Upper lobe of left lung (tissue), 6 donors: ENCODE measurements around the gene RAP1GAP. TPM values are rescaled to one million over a fixed set of nuclear protein-coding genes. Genes with fewer than 3 reads are reported as not detected.

ENCODE experiments used
- ATAC-seq, 2 donors: fragments of 200-7000 bp; cut with Tn5 transposase; one replicate each; pipeline ENCODE4 v1.9.1; 2022; ENCODE audit warnings: mild to moderate bottlenecking in 2 of 2, moderate library complexity in 2 of 2; ENCODE audit not compliant: low FRiP score in 2 of 2
- DNase-seq, 2 donors: peaks; one replicate each; pipeline ENCODE4 v3.0.0-alpha.2; 2019 to 2020
- H3K27ac ChIP-seq, 4 donors: fragments of 200-600 bp; sonication (generic); one replicate each; pipeline ENCODE4 v1.5.1; 2016 to 2019
- H3K27me3 ChIP-seq, 4 donors: fragments of 200-600 bp; sonication (generic); one replicate each; pipeline ENCODE4 v1.5.1; 2017 to 2019
- H3K36me3 ChIP-seq, 4 donors: fragments of 200-600 bp; sonication (generic); one replicate each; pipeline ENCODE4 v1.5.1; 2016 to 2019
- H3K4me1 ChIP-seq, 4 donors: fragments of 200-600 bp; sonication (generic); one replicate each; pipeline ENCODE4 v1.5.1; 2018 to 2019
- H3K4me3 ChIP-seq, 4 donors: fragments of 200-600 bp; sonication (generic); one replicate each; pipeline ENCODE4 v1.5.1; 2017 to 2019; ENCODE audit warnings: mild to moderate bottlenecking in 2 of 4, moderate library complexity in 1 of 4
- H3K9me3 ChIP-seq, 4 donors: fragments of 200-600 bp; sonication (generic); one replicate each; pipeline ENCODE4 v1.5.1; 2018 to 2019
- CTCF ChIP-seq, 6 experiments: fragments of 450-650 bp in 4 of 6; fragments of 200-600 bp in 2 of 6; sonication (generic) in 2 of 6; IDR thresholded peaks; one replicate each; pipeline ENCODE4 v1.5.1; 2016 to 2019; ENCODE audit warnings: antibody characterized with exemption in 6 of 6
- EP300 ChIP-seq, 4 donors: sonication (generic); formaldehyde crosslinking; IDR thresholded peaks; one replicate each; pipeline ENCODE4 v1.5.1; 2017; ENCODE audit warnings: antibody characterized with exemption in 4 of 4, control low read depth in 2 of 4
- POLR2A ChIP-seq, 4 donors: fragments of 450-650 bp; IDR thresholded peaks; one replicate each; pipeline ENCODE4 v1.5.1; 2016 to 2017; ENCODE audit warnings: antibody characterized with exemption in 4 of 4, mild to moderate bottlenecking in 2 of 4
- POLR2AphosphoS5 ChIP-seq, 2 donors: sonication (generic); formaldehyde crosslinking; IDR thresholded peaks; one replicate each; pipeline ENCODE4 v1.5.1; 2017; ENCODE audit warnings: antibody characterized with exemption in 2 of 2
- whole genome bisulfite sequencing, 2 donors: methylation state at CpG; one replicate each; pipeline ENCODE4 v1.1.5; 2017 to 2018; 5-methylcytosine and 5-hydroxymethylcytosine counted together
- total RNA-seq, 6 donors: library from RNA; depleted of rRNA in 4 of 6; stranded (reverse); fragments of >200 nt in 4 of 6; gene quantifications; one replicate each; pipeline versions ENCODE4 v1.1.0 to v1.2.1, GENCODE V29; 2016 to 2021
- donor health status: DM: no; HTN: no; CAD: no; lungs with moderate emphysema.
- donor health status: DM: no; HTN: yes; CAD: no; lungs with severe emphysema.

RAP1GAP gene
- total RNA-seq, 6 donors from 2014 or later, result 26.9 to 65.2 (median 36.7) TPM

- no peaks in the 10 kb centered on the region for H3K9me3 ChIP-seq
- TF ChIP-seq CTCF (IDR thresholded peaks at IDR 0.05) (no peak), POLR2AphosphoS5 (IDR thresholded peaks at IDR 0.05) (no peak), POLR2A (IDR thresholded peaks at IDR 0.05) (no peak), EP300 (IDR thresholded peaks at IDR 0.05) (no peak)
- no peak overlapping the region for H3K4me3 ChIP-seq
- H3K4me1 ChIP-seq, result no peaks in the 10 kb centered on the region
- 78 to 81% methylated on average over 5 of the region's 5 CpGs for WGBS, 2 donors
- H3K27me3 ChIP-seq, result peaks cover 0 to 8% (median 0%) of the 10 kb centered on the region in 4 donors
- DNase-seq (no peak), ATAC-seq (no peak)
- H3K27ac ChIP-seq, result no peak overlapping the region
- H3K36me3 ChIP-seq, result no peaks in the 10 kb centered on the region
Measured at GRCh38 chr1:21644906-21645305, 24.3 kb downstream of the RAP1GAP start.

- H3K27ac ChIP-seq, result no peak overlapping the region
- H3K36me3 ChIP-seq, result no peaks in the 10 kb centered on the region
- DNase-seq (no peak), ATAC-seq (no peak)
- peaks cover 0 to 8% (median 0%) of the 10 kb centered on the region in 4 donors for H3K27me3 ChIP-seq
- peaks cover 0 to under 1% (median 0%) of the 10 kb centered on the region in 4 donors for H3K4me1 ChIP-seq
- TF ChIP-seq EP300 (IDR thresholded peaks at IDR 0.05) (no peak), CTCF (IDR thresholded peaks at IDR 0.05) (no peak), POLR2AphosphoS5 (IDR thresholded peaks at IDR 0.05) (no peak), POLR2A (IDR thresholded peaks at IDR 0.05) (no peak)
- H3K9me3 ChIP-seq, result no peaks in the 10 kb centered on the region
- no peak overlapping the region for H3K4me3 ChIP-seq
- 87 to 88% methylated on average over 9 to 10 of the region's 10 CpGs for WGBS, 2 donors
Measured at GRCh38 chr1:21644348-21644747, 24.8 kb downstream of the RAP1GAP start.

- TF ChIP-seq POLR2AphosphoS5 (IDR thresholded peaks at IDR 0.05), result no peak
- no peak for TF ChIP-seq EP300 (IDR thresholded peaks at IDR 0.05)
- no peak for TF ChIP-seq CTCF (IDR thresholded peaks at IDR 0.05)
- no peak for TF ChIP-seq POLR2A (IDR thresholded peaks at IDR 0.05)
- WGBS, 2 donors, result 87 to 88% methylated on average over 5 of the region's 5 CpGs
- Histone ChIP-seq H3K9me3 (no peaks in the 10 kb centered on the region), H3K27me3 (peaks cover 0 to 3% (median 0%) of the 10 kb centered on the region in 4 donors), H3K27ac (no peak overlapping the region), H3K4me3 (no peak overlapping the region), H3K4me1 (peaks cover 0 to 7% (median 0%) of the 10 kb centered on the region in 4 donors), H3K36me3 (no peaks in the 10 kb centered on the region)
- DNase-seq, result no peak
- no peak for ATAC-seq
Measured at GRCh38 chr1:21643624-21644023, 25.5 kb downstream of the RAP1GAP start.

GRCh38 chr1:21641967-21642739, 27.0 kb downstream of the RAP1GAP start:
- TF ChIP-seq EP300 (IDR thresholded peaks at IDR 0.05) (no peak), POLR2A (IDR thresholded peaks at IDR 0.05) (no peak), CTCF (IDR thresholded peaks at IDR 0.05) (no peak), POLR2AphosphoS5 (IDR thresholded peaks at IDR 0.05) (no peak)
- no peak for DNase-seq
- 87 to 93% methylated on average over 10 to 19 of the region's 19 CpGs for WGBS, 2 donors

GRCh38 chr1:21641537-21641936, 27.6 kb downstream of the RAP1GAP start:
- WGBS, 2 donors, result 83 to 89% methylated on average over 6 of the region's 6 CpGs
- Histone ChIP-seq H3K9me3 (no peaks in the 10 kb centered on the region), H3K4me3 (no peak overlapping the region), H3K4me1 (peaks cover 0 to 7% (median 0%) of the 10 kb centered on the region in 4 donors), H3K27ac (no peak overlapping the region), H3K27me3 (no peaks in the 10 kb centered on the region), H3K36me3 (no peaks in the 10 kb centered on the region)
- ATAC-seq (no peak), DNase-seq (no peak)
- TF ChIP-seq EP300 (IDR thresholded peaks at IDR 0.05) (no peak), POLR2AphosphoS5 (IDR thresholded peaks at IDR 0.05) (no peak), POLR2A (IDR thresholded peaks at IDR 0.05) (no peak), CTCF (IDR thresholded peaks at IDR 0.05) (no peak)

More at GRCh38 chr1:21641967-21642739, 27.0 kb downstream of the RAP1GAP start:
- H3K4me3 ChIP-seq, result no peak overlapping the region
- no peaks in the 10 kb centered on the region for H3K9me3 ChIP-seq
- no peaks in the 10 kb centered on the region for H3K36me3 ChIP-seq
- ATAC-seq, result no peak
- peaks cover 0 to 7% (median 0%) of the 10 kb centered on the region in 4 donors for H3K4me1 ChIP-seq
- H3K27me3 ChIP-seq, result no peaks in the 10 kb centered on the region
- H3K27ac ChIP-seq, result no peak overlapping the region
